GM12878 (cell line): ENCODE data around the gene SPG21. TPM values are rescaled to one million over a fixed set of nuclear protein-coding genes. Genes with fewer than 3 reads are reported as not detected.
A peak's percentile ranks its signal among the peaks of the same experiment; 100 is the strongest.

ENCODE experiments used
- ATAC-seq: fragments of 200-7000 bp; cut with Tn5 transposase; 3 replicates; pipeline ENCODE4 v1.9.1; 2020; ENCODE audit warnings: mild to moderate bottlenecking, moderate library complexity
- BruUV-seq: library from RNA; stranded (reverse); fragments of 400-500 nt; replicated peaks from 2 replicates; lab custom pipeline; 2021; lab: Mats Ljungman, UMichigan
- CTCF ChIA-PET: fragments of 300-600 bp; sonication (Branson Sonifier 250); formaldehyde crosslinking; extraction: SDS; loops from one replicate; lab custom pipeline; 2021; ENCODE audit warnings: inconsistent platforms; lab: Yijun Ruan, JAX
- POLR2A ChIA-PET: fragments of 350-600 bp; formaldehyde crosslinking; extraction: SDS; loops from one replicate; lab custom pipeline; 2021; ENCODE audit warnings: inconsistent platforms; lab: Charles Lee
- RAD21 ChIA-PET: fragments of 300-600 bp; sonication (Branson Sonifier 250); formaldehyde crosslinking; loops from one replicate; lab custom pipeline; 2023; ENCODE audit warnings: antibody characterized with exemption; ENCODE audit not compliant: unreplicated experiment; lab: Charles Lee
- SMC1A ChIA-PET: fragments of 300-600 bp; sonication (Branson Sonifier 250); formaldehyde crosslinking; loops from one replicate; lab custom pipeline; 2023; ENCODE audit not compliant: unreplicated experiment, uncharacterized antibody; lab: Charles Lee
- DNase-seq: peaks from one replicate; pipeline ENCODE4 v3.0.0-alpha.2; 2011; ENCODE audit warnings: low read depth, low spot score
- FAIRE-seq: peaks from 3 replicates; lab custom pipeline; 2011; peaks lifted over from hg19 to GRCh38; lab: Jason Lieb, UNC
- H2AFZ ChIP-seq: 2 replicates; pipeline ENCODE4 v1.6.0; 2011; ENCODE audit warnings: low read depth, low read length, control low read depth; ENCODE audit not compliant: control insufficient read depth
- H3K27ac ChIP-seq: 2 replicates; pipeline ENCODE4 v1.5.1; 2011; ENCODE audit warnings: control low read depth; ENCODE audit not compliant: control insufficient read depth, insufficient read depth
- H3K27me3 ChIP-seq, 2 experiments: replicated peaks in 1 of 2; 2 replicates each; pipeline versions ENCODE4 v1.6.0 to v1.6.1; 2011; ENCODE audit warnings: low read length in 1 of 2; ENCODE audit not compliant: control insufficient read depth in 2 of 2, insufficient read depth in 2 of 2
- H3K36me3 ChIP-seq, 2 experiments: 2 replicates each; pipeline ENCODE4 v1.5.1; 2011; ENCODE audit warnings: low read length in 1 of 2; ENCODE audit not compliant: control insufficient read depth in 2 of 2, insufficient read depth in 2 of 2
- H3K4me1 ChIP-seq: 2 replicates; pipeline ENCODE4 v1.6.1; 2011; ENCODE audit warnings: mild to moderate bottlenecking, low read length, moderate library complexity, mixed read lengths; ENCODE audit not compliant: control insufficient read depth, insufficient read depth
- H3K4me2 ChIP-seq: 2 replicates; pipeline ENCODE4 v1.6.0; 2011; ENCODE audit warnings: control low read depth; ENCODE audit not compliant: control insufficient read depth, insufficient read depth
- H3K4me3 ChIP-seq: fragments of 200-600 bp; sonication (generic); 2 replicates; pipeline ENCODE4 v1.5.1; 2016
- H3K79me2 ChIP-seq: 2 replicates; pipeline ENCODE4 v1.6.0; 2011; ENCODE audit warnings: low read length; ENCODE audit not compliant: control insufficient read depth, insufficient read depth
- H3K9ac ChIP-seq: 2 replicates; pipeline ENCODE4 v1.8.0; 2011; ENCODE audit warnings: low read length, control low read depth, mixed read lengths; ENCODE audit not compliant: control insufficient read depth, insufficient read depth
- H3K9me3 ChIP-seq: replicated peaks from 3 replicates; pipeline ENCODE4 v1.5.1; 2011; ENCODE audit warnings: mild to moderate bottlenecking, low read length; ENCODE audit not compliant: control insufficient read depth, insufficient read depth
- H4K20me1 ChIP-seq: 2 replicates; pipeline ENCODE4 v1.6.0; 2011; ENCODE audit not compliant: control insufficient read depth, insufficient read depth
- CTCF ChIP-seq, 3 experiments: IDR thresholded peaks in 2 of 3; conservative IDR thresholded peaks in 1 of 3; 2 replicates each; pipeline ENCODE4 v1.5.1; 2011; ENCODE audit warnings: low read depth in 3 of 3, low read length in 3 of 3, mild to moderate bottlenecking in 3 of 3, control low read depth in 2 of 3, moderate library complexity in 2 of 3, inconsistent platforms in 1 of 3, mixed read lengths in 1 of 3; ENCODE audit not compliant: control insufficient read depth in 2 of 3, insufficient read depth in 1 of 3; ENCODE audit errors: extremely low read depth in 1 of 3
- GABPA ChIP-seq: IDR thresholded peaks from 2 replicates; pipeline ENCODE4 v1.6.1; 2014; ENCODE audit warnings: antibody characterized with exemption, low read depth, mild to moderate bottlenecking, inconsistent platforms
- PRDM15 ChIP-seq: fragments of 450-650 bp; formaldehyde crosslinking; IDR thresholded peaks from 2 replicates; pipeline ENCODE4 v1.4.0; 2020; ENCODE audit warnings: mild to moderate bottlenecking, moderate library complexity
- RBBP5 ChIP-seq: fragments of 200-600 bp; sonication (generic); conservative IDR thresholded peaks from 2 replicates; pipeline ENCODE4 v1.6.1; 2016
- ZBTB33 ChIP-seq: fragments of 450-650 bp; IDR thresholded peaks from 2 replicates; pipeline ENCODE4 v1.6.1; 2017; ENCODE audit warnings: mild to moderate bottlenecking
- WGBS: methylation state at CpG from one replicate; pipeline ENCODE4 v1.1.6; 2016; ENCODE audit warnings: low lambda C conversion rate; ENCODE audit not compliant: insufficient replicate concordance, insufficient coverage; ENCODE audit errors: missing lambda C conversion rate; 5-methylcytosine and 5-hydroxymethylcytosine counted together
- in situ Hi-C: fragments of 300-500 bp; cut with MboI; formaldehyde crosslinking; loops from 9 replicates; pipeline ENCODE4 v1.14.3; 2018; ENCODE audit warnings: mixed read lengths
- intact Hi-C: fragments of 100-400 bp; cut with micrococcal nuclease; formaldehyde crosslinking; loops from one replicate; pipeline ENCODE4 v1.14.2; 2022; ENCODE audit not compliant: unreplicated experiment
- polyA plus RNA-seq, 11 experiments: library from polyadenylated mRNA; depleted of rRNA in 4 of 11; unstranded in 6 of 11; stranded (reverse) in 5 of 11; fragments of >200 nt; fragmentation: Nextera tagmentation in 4 of 11; fragmentation: Illumina TruSeq in 1 of 11; extraction: Ambion mirVana in 4 of 11; extraction: Trizol in 1 of 11; gene quantifications; 1 replicate in 1 of 11; 2 replicates in 10 of 11; pipeline versions ENCODE4 v1.2.1 to v1.2.3, GENCODE V29; 2011 to 2016; ENCODE audit warnings: inconsistent platforms in 2 of 11, missing spikeins in 2 of 11, low read depth in 1 of 11
- total RNA-seq, 4 experiments: library from RNA; depleted of rRNA in 3 of 4; stranded (reverse); fragments of >200 nt in 3 of 4; fragmentation: Illumina TruSeq in 1 of 4; extraction: Trizol in 1 of 4; gene quantifications; 2 replicates each; pipeline versions ENCODE4 v1.2.1 to v1.2.3, GENCODE V29; 2013 to 2021

The SPG21 gene
- total and polyA plus RNA-seq, 10 of the 15 experiments (the other 5 are each of a cell fraction or from before 2014, with no cell fraction given): 25.5 to 116 (median 68.0) TPM

- no TSS peak for BruUV-seq
- ChIA-PET CTCF (interaction anchor here (1.3 to 2.0 kb wide), 2 partner anchors 48 to 151 kb away, joined by 3 to 5 read pairs; no protein-coding TSS in a partner anchor), SMC1A (interaction anchor here (1.5 kb wide), 1 partner anchor 9 kb away, joined by 3 read pairs; no protein-coding TSS in a partner anchor), POLR2A (no interaction called here), RAD21 (interaction anchor here (0.7 kb wide), 1 partner anchor 45 kb away, joined by 3 read pairs; no protein-coding TSS in a partner anchor)
- no peak for FAIRE-seq
- Histone ChIP-seq H3K9ac (no peak overlapping the region), H3K4me3 (no peak overlapping the region), H3K9me3 (no peaks in the 10 kb centered on the region), H3K27ac (no peak overlapping the region), H3K27me3 (no peaks in the 10 kb centered on the region), H3K4me2 (no peak overlapping the region), H3K4me1 (no peaks in the 10 kb centered on the region), H4K20me1 (no peaks in the 10 kb centered on the region), H3K36me3 (peaks cover 18 to 36% of the 10 kb centered on the region in 2 experiments; a peak in 3 of 4 replicates), H3K79me2 (no peaks in the 10 kb centered on the region), H2AFZ (no peak overlapping the region)
- no peak for ATAC-seq
- DNase-seq: no peak
- in situ Hi-C loops (no loop called here), intact Hi-C loops (no loop called here)
- TF ChIP-seq RBBP5 (no peak), PRDM15 (CRISPR knock-in tag) (no peak), CTCF (IDR thresholded peaks at IDR 0.05 in 2 of 3, conservative IDR thresholded peaks at IDR 0.05 in 1 of 3; ENCODE audit: control insufficient read depth in 2 of 3, extremely low read depth in 1 of 3, insufficient read depth in 1 of 3, low read depth in 3 of 3, low read length in 3 of 3) (0 out of 6 replicates have a peak, but pooled peaks of 1 of the 3 experiments have one; percentile 4), ZBTB33 (no peak), GABPA (no peak)
- WGBS: 100% methylated on average over 5 of the region's 5 CpGs
Measured at GRCh38 chr15:64961013-64961412, 28.7 kb downstream of the SPG21 start.
